CD4-positive, alpha-beta T cell treated with Interleukin-15 for 1 hour (primary cell): ENCODE data around the gene BRINP3.
"Not testable (repeated sequence)": the region's sequence is repeated elsewhere in the genome, so short reads cannot be mapped to it uniquely, and the experiment has no call there.

ENCODE experiments used
- DNase-seq: peaks from one replicate; pipeline ENCODE4 v3.0.0-alpha.2; 2020

Gene BRINP3

DNA sequence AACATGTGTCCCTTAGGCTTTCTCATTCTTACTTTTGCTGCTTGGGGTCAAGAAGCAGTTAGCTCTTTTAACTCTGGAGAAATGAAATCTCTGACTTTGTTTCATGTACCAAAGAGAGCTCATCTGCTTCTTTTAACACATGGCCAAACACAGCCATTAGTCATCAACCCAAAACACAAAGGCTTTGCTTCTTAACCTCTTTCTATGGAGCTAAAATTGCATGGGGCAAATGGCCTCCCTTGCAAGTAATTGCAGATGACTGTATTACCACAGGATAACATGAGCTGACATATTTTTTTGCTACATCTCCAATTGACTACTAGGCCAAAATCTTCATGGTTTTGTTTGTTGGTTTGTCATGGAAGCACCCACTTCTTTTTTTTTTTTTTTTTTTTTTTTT lies 300.9 kb downstream of the BRINP3 start:
- DNase-seq, result no peak

DNA sequence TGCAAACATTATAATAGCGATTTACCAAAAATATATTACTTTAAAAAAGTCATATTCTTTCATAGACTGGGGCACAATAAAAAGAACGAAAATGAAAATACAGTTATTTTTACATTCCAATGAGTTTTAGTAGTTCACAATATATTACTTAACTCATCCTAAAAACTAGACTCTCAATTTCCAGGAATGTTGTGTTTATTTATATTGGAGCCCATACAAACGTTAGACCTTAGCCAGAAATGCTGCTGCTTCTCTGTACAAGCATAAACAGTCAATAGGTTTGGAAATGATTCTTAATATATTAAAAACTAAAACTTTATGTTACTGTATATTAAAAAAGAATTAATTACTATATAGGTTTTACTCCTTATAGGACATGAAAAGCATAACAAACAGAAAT lies 302.3 kb downstream of the BRINP3 start:
- no peak for DNase-seq

DNA sequence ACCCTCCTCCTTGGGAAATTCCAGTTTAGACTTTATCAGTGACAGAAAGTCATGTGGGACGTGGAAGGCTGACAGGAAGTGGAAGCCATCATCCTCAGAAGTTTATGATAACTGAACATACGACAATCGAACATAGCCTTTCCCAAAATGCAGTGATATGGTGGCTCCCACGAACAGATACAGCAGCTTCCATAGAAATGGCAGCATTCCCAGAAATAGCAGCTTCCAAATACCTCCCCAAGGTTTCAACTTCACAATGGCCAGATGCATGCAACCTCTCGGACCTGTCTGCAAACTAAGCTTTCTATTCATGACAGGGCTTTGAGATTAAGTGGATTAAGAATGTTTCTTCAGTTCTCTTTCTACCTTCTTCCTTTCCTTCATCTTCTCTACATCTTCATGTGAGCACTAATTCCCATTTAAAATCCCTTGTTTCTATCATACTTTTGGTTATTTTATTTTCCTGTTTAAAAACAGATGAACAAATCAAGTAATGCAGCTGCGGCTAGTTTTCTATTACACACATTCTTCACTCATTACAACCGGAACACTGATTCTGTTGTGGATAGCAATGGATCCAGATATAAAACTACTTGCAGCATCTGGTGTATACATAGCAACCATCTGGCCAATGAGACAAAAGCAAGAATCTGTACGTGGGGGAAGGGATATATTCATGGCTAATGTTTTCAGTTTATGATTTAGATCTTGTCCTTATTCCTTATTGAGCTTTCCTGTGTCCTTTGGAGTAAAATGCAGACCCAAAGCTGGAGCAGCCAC lies 304.8 kb downstream of the BRINP3 start:
- no peak for DNase-seq

DNA sequence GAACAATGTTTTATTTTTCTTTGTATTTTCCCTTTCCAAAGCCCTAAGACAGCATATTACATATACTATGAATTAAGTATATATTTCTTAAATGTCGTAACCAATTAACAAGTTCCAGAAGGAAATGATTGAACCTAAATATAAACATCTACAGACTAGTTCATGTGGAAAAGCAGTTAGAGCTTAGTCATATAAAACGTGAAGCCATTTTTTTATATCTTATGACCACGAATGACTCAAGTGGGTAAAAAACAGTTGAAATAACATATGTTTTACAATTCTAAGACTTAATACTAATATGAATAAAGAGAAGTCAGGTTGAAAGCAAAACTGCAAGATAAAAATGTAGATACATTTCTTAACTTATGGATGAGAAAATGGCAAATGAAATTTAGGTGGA lies 307.3 kb downstream of the BRINP3 start:
- DNase-seq, result no peak

DNA sequence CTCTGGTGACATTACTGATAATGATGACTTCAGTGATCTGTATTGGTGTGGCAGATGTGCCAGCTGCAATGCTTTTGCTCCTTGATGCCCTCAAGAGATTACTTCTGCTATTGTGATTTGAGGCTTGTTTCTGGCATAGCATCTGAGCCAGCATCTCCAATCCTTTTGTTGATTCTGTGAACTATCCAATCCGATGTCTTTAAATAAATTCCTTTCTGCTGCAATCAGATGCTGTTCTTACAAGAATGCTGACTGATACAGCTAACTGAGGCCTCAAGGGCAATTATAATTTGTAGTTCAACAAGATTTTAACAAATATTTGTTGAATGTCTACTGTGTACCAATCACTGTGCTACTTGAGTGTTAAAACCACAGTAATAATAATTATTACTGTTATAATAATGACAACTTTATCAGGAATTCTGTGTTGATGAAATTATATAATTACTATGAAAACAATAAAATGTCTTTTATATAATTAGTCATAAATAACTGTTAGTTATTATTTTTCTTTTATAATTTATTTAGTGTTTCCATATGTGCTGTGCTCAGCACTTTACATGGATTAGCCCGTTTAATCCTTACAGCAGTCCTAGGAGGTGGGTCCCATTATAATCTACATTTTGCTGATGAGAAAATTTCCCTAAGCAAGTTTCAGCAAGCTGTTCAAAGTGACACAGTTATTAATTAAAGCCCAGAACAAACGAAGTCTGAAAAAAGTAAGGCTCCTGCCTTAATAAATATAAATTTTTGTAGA lies 308.2 kb downstream of the BRINP3 start:
- DNase-seq, result no peak

DNA sequence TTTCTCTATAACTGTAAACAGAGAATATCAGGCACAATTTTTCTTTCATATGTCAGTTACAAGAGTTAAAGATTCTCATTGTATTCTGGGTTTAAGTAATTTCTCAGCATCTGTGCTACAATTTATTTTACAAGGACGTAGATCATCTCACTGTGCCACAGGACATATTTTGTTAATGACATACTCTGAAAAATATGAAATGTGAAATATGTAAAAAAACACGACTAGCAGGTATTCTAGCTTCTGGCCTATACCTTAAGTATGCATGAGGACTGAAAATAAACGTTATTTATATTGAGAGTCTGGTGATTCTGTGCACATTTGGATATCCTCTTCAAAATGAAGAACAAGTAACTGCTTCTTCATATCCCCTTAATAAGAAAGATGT lies 308.8 kb downstream of the BRINP3 start:
- DNase-seq, result no peak

DNA sequence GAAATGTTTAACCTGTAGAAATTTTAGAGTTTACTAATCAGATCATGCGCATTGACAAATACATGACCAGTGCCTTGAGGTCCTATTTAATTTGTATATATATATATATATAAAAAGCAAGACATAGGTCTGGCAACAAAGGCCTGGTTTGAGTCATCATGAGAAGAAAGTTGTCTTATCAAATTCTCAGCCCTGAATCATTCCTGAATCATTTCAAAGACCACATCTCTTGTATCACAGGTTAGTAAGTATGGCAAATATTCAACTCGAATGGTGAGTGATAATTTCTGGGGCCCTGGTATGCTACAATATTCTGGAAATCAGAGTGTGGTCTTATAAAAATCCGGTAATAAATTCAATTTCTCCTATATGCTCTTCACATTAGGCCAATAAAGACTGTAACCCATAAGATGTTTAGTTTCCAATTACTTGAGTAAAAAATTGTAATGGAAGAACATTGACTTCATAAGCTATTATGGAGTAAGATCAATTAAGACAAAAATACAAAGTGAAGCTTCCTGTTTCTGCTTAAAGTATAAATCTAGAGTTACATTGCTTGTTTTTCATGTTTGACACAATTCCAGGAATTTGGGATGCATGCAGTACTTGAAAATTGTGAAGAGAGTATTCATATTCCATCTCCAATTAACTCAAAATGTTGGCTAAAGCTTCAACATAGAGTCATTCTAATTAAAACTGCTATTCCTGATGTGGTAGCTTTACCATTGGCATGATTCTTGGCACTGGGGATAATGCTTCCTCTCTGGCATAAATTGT lies 309.4 kb downstream of the BRINP3 start:
- no peak for DNase-seq

DNA sequence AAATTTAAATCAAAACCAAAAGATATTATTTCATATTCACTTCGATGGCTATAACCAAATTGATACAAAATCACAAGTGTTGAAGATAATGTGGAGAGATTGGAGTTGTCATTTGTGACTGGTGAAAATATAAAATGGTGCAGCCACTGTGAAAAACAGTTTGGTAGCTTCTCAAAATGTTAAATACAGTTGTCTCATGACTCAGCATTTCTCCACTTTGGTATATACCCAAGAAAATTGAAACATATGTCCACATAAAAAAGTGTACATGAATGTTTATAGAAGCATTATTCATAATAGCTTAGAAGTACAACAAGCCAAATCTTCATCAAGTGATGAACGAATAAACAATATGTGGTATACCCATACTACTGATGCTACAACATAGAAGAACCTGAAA lies 318.5 kb downstream of the BRINP3 start:
- no peak for DNase-seq

DNA sequence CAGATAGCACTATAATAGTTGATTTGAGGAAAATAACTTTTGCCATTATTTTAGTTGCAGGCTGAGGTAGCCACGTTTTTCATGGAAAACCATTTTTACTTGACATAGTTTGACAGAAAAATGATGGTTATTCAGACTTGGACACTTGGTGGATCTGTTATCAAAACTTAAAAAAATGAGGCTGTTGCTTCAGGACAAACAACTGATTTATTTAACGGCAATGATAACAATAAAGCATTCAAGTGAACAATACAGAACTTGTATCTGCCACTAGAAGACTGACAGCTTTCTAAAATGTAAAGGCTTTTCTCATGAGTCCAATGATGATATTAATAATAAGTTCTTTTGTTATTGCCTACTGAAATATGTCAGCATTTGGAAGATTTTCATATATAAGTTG lies 322.9 kb downstream of the BRINP3 start:
- DNase-seq, result no peak

DNA sequence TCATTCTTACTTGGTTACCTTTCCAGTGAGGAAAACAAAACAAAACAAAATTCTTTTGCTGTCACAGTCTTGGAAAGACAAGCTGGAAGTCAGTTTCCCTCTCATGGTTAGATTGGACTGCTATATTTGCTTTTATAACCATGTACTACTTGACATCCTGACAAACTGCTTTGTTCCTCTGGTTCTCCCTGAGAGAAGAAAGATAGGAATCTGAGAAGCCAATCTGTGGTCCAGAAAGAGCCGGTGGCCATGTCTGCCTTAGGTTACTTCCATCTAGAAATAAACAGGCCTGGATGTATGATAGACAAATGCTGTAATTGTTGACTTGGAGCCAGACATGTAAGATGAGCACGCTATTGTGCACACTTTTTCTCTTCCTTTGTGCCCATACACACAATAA lies 330.0 kb downstream of the BRINP3 start:
- DNase-seq, result no peak

DNA sequence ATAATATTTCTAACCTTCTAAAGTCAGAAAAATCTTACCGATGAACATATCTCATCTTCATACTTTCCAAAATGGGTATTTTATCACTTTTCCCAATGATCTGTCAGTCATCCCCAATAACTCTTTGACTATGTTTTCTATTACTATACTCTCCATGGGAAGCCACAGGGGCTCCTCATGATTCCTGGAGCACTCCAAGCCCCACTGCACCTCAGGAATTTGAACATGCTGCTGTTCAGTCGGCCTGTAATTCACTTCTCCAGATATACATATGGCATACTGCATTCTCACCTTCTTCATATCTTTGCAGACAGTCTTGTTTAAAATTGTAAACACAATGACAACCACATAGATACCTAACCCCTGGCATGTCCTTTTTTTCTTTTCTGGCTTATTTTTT lies 333.0 kb downstream of the BRINP3 start:
- no peak for DNase-seq

DNA sequence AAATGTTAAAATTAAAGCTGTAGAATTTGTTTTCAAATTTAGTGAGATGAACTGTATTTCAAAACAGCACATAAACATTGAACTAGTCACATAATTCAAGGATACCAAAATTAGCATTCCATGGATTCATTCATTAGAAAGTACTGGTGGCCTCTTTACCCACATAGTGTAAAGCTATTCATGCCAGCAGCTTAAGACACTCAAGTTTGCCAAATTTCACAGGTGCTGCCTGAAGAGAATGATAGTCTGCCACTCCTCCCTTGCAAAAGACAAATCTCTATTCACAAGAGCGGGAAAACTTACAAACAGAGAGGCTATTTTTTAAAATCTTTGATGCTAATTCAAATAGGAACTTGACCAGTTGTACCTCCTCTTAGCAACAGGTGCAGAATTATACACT lies 337.0 kb downstream of the BRINP3 start:
- no peak for DNase-seq

DNA sequence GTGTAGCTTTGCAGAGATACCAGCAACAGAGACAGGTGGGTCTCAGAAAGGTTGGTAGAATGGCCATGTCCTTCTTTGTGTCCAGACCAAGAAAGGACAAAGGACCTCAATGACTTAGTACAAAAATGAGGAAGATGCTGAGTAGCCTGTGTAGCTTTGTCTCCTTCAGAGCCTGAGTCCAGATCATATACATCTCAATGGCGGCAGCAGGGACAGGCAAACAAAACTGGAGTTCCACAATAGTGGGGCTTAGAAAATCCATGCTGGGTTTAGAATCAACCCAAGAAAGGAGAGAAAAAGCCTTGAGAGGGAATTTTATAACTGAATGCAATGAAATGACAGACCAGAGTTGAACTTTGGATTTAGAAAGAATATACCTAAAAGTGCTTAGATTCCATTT lies 339.0 kb downstream of the BRINP3 start:
- no peak for DNase-seq

DNA sequence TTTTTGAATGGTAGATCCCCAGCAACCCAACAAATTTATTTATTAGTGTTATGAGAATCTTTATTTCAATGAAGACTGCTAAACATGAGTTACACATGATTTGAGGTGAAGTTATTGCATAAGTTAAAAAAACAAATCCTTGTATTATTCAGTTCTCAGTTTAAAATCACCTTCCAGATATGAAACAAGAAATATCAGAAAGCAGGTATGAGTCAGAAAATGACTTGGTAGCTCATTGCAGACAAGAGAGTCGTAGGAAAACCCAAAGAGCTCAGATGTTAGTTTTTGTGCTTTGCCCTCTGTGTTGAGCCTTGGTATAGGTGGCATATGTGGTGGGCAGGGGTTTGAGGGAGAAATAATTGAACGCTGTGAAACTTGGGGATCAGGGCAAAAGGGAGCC lies 339.4 kb downstream of the BRINP3 start:
- DNase-seq, result no peak

DNA sequence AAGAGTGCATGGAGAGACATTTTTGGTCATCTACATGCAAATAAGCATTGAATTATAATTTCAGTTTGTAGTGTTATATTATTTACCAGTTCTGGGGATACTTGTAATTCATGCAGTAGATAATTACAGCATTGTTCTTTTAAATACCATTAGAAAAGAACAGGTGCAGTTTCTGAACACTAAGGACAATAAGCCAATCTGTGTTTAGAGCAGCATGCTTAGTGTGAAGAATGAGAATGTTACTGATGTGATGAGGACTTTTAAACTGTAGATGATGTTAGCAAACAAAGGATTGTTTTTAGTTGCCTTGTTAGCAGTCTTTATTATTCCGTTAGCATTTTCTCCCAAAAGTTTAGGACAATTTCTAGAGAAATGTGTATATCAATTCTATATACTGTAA lies 348.3 kb downstream of the BRINP3 start:
- DNase-seq, result no peak

DNA sequence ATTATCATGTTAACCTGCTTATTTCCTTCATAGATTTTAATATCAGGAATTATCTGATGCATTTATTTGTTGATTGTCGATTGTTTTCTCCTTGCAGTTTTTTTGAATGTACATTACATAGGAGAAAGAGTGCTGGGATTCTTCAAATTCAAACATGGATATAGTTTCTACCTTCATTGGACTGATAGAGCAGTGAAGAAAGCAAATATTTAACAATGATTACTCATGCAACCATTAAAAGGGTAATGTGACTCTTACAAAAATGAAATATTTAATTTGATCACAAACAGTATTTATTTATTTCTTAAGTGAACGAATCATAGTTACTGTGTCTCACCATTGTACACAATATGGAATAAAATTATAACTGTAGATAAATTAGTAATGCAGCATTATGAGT lies 350.9 kb downstream of the BRINP3 start:
- DNase-seq, result no peak

DNA sequence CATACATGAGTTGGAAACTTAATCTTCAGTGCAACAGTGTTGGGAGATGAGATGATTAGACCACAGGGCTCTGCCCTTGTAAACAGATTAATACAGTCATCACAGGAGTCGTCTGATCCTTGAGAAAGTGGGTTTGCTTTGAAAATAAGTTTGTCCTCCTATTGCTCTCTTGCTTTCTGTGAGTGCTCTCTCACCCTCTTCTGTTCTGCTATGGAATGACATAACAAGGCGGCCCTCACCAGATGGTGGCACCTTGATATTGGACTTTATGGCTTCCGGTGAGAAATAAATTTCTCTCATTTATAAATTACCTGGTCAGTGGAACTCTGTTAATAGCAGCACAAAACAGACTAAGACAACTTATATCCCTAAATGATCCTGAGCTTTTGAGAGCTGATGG lies 353.6 kb downstream of the BRINP3 start:
- no peak for DNase-seq

DNA sequence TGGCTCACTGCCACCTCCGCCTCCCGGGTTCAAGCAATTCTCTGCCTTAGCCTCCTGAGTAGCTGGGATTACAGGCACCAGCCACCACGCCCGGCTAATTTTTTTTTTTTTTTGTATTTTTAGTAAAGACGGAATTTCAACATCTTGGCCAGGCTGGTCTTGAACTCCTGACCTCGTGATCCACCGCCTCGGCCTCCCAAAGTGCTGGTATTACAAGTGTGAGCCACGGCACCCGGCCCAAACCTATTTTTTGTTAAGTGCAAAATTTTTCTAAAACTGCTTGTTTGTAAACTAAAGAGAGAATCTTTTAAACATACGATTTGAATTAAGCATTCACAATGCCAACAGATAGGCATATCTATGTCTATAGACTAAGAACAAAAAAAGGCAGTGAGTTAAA lies 357.1 kb downstream of the BRINP3 start:
- not testable (repeated sequence) for DNase-seq

DNA sequence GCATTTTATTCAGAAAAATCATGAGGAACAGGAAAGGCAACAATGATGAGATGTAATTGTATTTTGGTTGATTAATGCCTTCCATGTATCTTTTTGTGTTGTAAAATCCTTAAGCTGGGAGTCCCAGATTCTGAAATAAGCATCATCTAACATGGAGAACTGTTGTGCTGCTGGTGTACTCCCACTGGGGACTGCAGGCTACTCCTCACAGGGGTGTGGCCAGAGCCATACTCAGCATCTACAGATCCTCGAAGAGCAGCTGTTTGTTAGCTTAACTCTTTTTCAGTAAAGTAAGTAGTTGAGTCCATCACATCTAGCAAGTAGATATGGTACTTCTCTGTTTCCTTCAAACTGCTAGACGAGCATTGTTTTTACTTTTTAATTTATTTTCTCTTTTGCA lies 358.0 kb downstream of the BRINP3 start:
- DNase-seq, result no peak

DNA sequence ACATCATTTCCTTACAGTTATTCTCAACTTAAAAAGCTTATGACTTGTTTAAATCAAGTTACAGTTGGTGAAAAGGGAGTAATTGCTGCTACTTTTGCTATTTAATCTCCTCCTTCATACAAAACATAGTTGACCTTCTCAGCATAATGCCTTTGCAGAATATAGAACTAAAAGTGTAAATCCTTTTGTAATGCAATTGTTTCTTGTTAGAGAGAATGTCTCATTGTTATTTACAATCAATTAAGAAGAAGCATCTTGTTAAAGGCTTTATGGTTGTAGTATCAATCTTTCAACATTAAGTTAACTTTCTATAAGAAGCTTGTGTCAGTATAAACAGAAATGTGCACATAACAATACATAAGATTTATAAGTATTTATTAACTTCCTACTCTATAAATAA lies 360.7 kb downstream of the BRINP3 start:
- DNase-seq, result no peak

DNA sequence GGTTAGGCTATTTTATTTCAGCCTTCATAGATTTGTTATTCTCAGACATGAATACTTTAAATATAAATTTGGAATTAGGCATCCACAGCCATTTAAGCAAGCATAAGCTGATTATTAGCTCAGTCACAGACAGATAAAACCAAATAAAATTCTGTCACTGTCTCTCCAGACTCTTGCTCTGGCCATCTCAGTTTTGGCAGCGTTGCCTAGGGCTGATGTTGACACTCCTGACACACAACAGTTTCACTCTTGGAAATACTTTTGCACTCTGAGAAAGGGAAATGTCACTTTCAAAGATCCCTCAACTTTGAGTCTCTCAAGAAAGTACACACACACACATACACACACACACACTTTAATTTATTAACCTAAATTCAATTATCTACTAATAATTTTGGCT lies 372.7 kb downstream of the BRINP3 start:
- no peak for DNase-seq

DNA sequence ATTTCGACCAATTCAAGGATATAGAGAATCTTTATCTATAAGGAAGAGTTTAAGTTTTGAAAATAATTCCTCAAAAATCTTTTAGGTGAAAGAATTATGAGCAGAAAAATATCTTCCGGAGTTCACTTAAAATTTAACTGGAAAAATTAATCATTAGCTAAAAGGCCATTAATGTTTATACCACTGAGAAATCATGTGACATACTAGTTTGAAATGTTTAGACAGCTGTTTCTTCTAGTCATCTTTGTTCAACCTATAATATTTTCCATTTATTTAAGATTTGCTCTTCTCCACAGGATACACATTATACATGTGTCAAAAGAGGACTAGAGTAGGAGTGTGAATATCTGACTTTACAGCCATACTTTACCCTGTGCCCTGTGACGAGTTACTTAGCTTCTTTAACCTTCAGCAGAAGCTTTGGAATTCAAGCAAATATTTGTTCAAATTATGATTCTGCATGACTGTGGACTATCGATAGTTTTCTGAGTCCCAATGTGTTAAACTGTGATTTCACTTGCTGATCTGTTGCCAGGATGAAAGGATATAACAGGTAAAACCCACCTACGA lies 374.8 kb downstream of the BRINP3 start:
- DNase-seq, result no peak

DNA sequence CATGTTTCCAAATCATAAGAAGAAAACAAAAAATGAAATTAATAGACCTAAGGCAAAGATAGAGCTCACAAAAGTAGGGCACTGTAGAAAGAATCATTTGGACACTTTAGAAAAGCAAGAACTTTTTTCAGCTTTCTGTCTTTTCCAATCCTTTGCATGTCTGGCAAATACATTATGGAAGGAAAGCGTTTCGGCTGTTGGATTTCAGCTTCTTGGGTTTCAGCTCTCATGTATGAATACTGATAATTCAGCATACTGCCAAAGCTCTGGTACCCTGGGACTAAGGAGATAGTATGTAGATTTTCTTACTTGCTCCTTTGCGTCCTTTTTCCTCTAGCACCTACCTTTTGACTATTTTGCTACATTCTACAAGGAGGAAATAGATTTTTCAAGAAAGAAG lies 375.9 kb downstream of the BRINP3 start:
- no peak for DNase-seq

DNA sequence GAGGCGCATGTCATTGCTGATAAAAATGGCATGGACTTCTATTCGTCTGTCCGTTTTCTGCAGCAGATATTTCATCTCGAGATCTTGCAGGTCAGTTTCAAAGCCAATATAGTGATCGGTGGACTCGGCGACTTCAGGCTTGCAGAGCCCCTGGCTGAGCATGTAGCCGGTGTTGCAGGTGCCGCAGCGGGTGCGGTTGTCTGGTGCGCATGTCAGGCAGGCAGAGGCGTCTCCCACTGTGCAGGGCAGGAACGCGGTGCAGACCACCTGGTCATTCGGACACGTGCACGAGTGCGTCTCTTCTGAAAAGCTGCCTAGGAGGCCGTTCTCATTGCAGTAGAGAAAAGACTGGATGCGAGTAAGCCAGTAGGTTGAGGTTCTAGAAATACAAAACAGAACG lies 378.9 kb downstream of the BRINP3 start:
- no peak for DNase-seq
